Rectal smooth muscle tissue (tissue), 1 donor: ENCODE results near the gene MTCL1.

Source experiments
- H3K27ac ChIP-seq: one replicate; pipeline ENCODE4 v1.7.0; 2013; ENCODE audit warnings: low read depth, low read length, inconsistent platforms
- H3K27me3 ChIP-seq: one replicate; pipeline ENCODE4 v1.7.0; 2013; ENCODE audit warnings: low read length; ENCODE audit not compliant: control insufficient read depth, insufficient read depth
- H3K36me3 ChIP-seq: one replicate; pipeline ENCODE4 v1.7.0; 2013; ENCODE audit warnings: low read length; ENCODE audit not compliant: control insufficient read depth, insufficient read depth
- H3K4me1 ChIP-seq: one replicate; pipeline ENCODE4 v1.7.0; 2013; ENCODE audit warnings: low read length; ENCODE audit not compliant: control insufficient read depth, insufficient read depth
- H3K4me3 ChIP-seq: one replicate; pipeline ENCODE4 v1.7.0; 2013; ENCODE audit warnings: low read length
- H3K9ac ChIP-seq: one replicate; pipeline ENCODE4 v1.7.0; 2013; ENCODE audit warnings: low read length

MTCL1 gene

DNA sequence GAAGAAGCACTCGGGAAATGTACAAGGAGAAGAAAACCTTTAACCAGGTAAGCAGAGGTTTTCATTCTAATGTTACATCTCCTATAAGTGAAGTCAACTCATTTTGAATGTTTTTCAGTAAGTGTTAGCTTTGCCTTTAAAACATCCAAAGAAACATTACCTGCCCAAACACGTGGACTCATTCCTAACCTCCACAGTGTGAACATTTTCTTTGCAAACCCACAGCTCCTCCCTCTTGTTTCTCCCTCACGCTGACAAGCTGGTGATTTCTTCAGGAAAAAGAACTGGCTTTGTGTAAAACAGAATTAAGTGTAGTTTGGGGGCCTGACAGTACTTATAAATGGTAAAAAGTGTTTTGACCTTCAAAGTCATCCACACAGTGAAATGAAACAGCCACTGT is 72.5 kb downstream of the MTCL1 start:
- peaks cover 25% of the 10 kb centered on the region for H3K4me1 ChIP-seq
- H3K36me3 ChIP-seq, result no peaks in the 10 kb centered on the region
- no peaks in the 10 kb centered on the region for H3K27me3 ChIP-seq
- no peak overlapping the region for H3K9ac ChIP-seq
- H3K27ac ChIP-seq, result no peak overlapping the region
- no peak overlapping the region for H3K4me3 ChIP-seq

DNA sequence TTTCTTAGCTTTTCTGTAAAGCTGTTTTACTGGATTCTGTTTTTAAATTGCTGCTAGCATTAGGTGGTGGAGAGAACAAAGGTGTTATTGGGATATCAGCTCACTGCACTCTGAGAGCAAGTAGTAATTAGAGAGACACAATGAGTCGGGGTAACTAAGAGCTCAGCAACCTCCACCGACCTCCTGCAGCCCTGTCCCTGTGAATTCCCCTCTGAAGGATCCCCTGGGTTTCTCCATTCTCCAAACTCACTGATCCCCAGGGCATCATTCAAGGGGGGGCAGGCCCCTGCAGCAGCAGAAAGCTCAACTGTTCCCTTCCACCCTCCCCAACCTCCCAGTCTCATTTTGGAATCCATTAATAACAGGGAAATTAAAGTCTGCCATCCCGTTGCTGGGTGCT is 73.0 kb downstream of the MTCL1 start:
- Histone ChIP-seq H3K27me3 (no peaks in the 10 kb centered on the region), H3K4me3 (no peak overlapping the region), H3K27ac (no peak overlapping the region), H3K36me3 (no peaks in the 10 kb centered on the region), H3K4me1 (peaks cover 22% of the 10 kb centered on the region), H3K9ac (no peak overlapping the region)

DNA sequence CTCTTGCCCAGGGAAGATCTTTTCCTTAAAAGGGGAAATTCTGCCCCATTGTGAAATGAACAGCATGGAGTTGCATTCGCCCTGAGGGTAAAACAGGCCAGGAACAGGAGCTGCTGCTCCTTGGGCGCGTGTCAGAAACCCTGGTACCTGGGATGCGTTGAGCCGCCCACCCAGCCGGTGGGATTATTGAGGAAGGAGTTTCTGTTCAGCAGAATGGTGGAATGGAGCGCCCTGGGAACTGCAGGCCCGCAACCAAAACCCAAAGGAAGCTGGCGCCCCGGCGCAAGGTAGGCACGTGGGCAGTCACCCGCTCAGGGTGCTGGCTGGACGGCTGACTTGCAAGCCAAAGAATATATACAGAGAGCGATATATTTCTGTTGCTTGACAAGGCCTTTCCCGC is 73.5 kb downstream of the MTCL1 start:
- Histone ChIP-seq H3K4me3 (no peak overlapping the region), H3K4me1 (peaks cover 20% of the 10 kb centered on the region), H3K27me3 (no peaks in the 10 kb centered on the region)

DNA sequence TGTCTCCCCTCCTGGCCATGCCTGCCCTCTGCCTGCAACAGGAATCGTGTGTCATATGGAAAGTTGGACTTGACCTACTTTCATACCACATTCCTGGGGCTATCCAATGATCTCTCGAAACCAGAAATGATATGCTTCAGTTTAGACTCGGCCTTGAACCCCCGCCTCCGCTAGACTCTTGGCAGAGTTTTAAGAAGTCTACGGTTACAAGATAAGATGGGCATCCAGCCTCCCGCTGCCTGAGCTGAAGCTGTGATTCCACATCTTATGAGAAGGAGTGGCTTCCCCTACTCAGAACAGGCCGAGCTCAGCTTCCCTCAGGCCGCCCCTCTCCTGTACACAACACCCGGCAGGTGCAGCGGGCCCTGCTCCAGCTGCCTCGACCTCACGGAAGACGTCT is 73.9 kb downstream of the MTCL1 start:
- no peaks in the 10 kb centered on the region for H3K27me3 ChIP-seq
- H3K9ac ChIP-seq, result no peak overlapping the region
- H3K36me3 ChIP-seq, result no peaks in the 10 kb centered on the region
- H3K27ac ChIP-seq, result no peak overlapping the region
- H3K4me3 ChIP-seq, result no peak overlapping the region
- H3K4me1 ChIP-seq, result peaks cover 17% of the 10 kb centered on the region

More for the DNA sequence above, 73.5 kb downstream of the MTCL1 start:
- Histone ChIP-seq H3K36me3 (no peaks in the 10 kb centered on the region), H3K27ac (no peak overlapping the region), H3K9ac (no peak overlapping the region)

DNA sequence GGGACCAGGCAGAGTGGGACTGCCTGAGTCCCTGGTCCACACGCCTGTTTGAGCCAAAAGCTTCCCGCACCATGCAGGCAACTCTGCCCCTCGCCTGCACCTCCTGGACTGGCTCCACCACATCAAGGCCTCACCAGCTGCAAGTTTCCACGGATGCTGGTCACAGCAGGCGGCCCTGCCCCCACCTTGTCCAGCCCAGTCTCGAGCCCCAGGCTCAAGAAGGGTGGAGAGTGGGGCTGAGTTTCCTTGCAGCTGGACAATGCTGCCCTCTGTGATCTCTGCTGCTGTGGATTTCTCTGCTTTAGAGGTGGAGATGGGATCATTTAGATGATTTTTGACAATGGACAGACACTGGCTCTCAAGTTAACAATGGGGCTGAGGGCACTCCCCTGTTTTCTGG is 74.9 kb downstream of the MTCL1 start:
- Histone ChIP-seq H3K27ac (no peak overlapping the region), H3K4me3 (no peak overlapping the region), H3K9ac (no peak overlapping the region), H3K4me1 (peaks cover 15% of the 10 kb centered on the region), H3K27me3 (no peaks in the 10 kb centered on the region), H3K36me3 (peaks cover under 1% of the 10 kb centered on the region)

DNA sequence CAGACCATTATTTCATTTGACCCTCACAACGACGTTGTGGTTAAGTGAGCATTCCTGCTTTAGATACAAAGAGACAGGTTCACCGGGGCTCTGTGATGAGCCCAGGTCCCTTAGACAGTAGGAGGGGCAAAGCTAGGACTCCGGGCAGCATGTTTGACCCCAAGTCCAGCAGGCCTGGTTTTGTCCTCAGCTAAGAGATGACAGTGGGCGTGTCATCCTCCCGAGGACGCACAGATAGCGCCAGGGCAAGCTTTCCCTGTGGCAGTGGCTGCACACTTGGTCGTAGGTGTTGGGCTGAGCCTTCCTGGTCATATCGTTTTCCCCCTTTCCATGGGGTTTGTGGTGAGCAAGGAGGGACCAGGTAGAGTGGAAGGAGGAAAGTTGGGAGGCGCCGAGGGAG is 76.3 kb downstream of the MTCL1 start:
- H3K4me3 ChIP-seq, result no peak overlapping the region

DNA sequence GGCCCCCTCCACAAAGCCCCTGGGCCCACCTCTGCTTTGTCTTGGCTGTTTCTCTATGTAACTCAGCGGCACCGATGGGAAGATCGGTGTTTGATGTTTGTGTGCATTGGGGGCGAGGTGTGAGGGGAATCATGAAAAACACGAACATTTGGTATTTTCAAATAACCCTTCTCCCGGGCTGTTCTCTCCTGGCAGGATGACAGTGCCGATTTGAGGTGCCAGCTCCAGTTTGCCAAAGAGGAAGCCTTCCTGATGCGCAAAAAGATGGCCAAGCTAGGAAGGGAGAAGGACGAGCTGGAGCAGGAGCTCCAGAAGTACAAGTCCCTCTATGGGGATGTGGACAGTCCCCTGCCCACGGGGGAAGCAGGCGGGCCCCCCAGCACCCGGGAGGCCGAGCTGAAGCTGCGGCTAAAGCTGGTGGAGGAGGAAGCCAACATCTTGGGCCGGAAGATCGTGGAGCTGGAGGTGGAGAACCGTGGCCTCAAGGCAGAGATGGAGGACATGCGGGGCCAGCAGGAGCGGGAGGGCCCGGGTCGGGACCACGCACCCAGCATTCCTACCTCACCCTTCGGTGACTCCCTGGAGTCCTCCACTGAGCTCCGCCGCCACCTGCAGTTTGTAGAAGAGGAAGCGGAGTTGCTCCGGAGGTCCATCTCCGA is 78.1 kb downstream of the MTCL1 start:
- H3K4me1 ChIP-seq, result no peaks in the 10 kb centered on the region
- peaks cover 7% of the 10 kb centered on the region for H3K36me3 ChIP-seq
- no peak overlapping the region for H3K4me3 ChIP-seq
- H3K27ac ChIP-seq, result no peak overlapping the region
- no peaks in the 10 kb centered on the region for H3K27me3 ChIP-seq
- no peak overlapping the region for H3K9ac ChIP-seq

More for the DNA sequence above, 76.3 kb downstream of the MTCL1 start:
- no peaks in the 10 kb centered on the region for H3K27me3 ChIP-seq
- H3K4me1 ChIP-seq, result peaks cover 5% of the 10 kb centered on the region
- no peak overlapping the region for H3K9ac ChIP-seq
- H3K27ac ChIP-seq, result no peak overlapping the region
- H3K36me3 ChIP-seq, result peaks cover 4% of the 10 kb centered on the region

DNA sequence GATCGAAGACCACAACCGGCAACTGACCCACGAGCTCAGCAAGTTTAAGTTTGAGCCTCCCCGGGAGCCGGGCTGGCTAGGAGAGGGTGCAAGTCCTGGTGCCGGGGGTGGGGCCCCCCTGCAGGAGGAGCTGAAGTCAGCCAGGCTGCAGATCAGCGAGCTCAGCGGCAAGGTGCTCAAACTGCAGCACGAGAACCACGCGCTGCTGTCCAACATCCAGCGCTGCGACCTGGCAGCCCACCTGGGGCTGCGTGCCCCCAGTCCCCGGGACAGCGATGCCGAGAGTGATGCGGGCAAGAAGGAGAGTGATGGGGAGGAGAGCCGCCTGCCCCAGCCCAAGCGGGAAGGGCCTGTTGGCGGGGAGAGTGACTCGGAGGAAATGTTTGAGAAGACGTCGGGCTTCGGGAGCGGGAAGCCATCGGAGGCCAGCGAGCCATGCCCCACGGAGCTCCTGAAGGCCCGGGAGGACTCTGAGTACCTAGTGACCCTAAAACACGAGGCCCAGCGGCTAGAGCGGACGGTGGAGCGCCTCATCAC is 78.7 kb downstream of the MTCL1 start:
- no peaks in the 10 kb centered on the region for H3K27me3 ChIP-seq
- no peak overlapping the region for H3K27ac ChIP-seq
- H3K4me1 ChIP-seq, result no peaks in the 10 kb centered on the region
- H3K4me3 ChIP-seq, result no peak overlapping the region
- H3K9ac ChIP-seq, result no peak overlapping the region
- H3K36me3 ChIP-seq, result peaks cover 7% of the 10 kb centered on the region

DNA sequence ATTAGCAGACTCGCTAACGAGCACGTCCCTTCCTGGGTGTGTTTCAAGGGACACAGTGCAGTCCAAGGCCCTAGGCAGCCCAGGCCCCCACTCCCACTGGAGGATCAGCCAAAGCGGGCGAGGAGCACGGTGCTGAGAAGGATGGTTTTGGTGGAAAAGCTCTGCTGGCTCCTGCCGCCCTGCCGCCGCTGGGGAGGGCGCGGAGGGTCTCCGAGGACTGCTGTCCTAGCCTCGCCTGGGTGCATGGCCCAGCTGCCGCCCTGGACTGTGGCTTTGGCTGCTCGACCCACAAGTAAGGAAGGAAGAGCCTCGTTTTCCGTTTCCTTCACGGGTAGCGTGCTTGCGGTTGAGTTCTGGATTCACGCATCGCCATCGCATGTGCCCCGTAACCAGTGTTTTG is 79.9 kb downstream of the MTCL1 start:
- Histone ChIP-seq H3K27ac (no peak overlapping the region), H3K9ac (no peak overlapping the region), H3K27me3 (no peaks in the 10 kb centered on the region), H3K4me1 (no peaks in the 10 kb centered on the region), H3K36me3 (peaks cover 7% of the 10 kb centered on the region), H3K4me3 (no peak overlapping the region)

DNA sequence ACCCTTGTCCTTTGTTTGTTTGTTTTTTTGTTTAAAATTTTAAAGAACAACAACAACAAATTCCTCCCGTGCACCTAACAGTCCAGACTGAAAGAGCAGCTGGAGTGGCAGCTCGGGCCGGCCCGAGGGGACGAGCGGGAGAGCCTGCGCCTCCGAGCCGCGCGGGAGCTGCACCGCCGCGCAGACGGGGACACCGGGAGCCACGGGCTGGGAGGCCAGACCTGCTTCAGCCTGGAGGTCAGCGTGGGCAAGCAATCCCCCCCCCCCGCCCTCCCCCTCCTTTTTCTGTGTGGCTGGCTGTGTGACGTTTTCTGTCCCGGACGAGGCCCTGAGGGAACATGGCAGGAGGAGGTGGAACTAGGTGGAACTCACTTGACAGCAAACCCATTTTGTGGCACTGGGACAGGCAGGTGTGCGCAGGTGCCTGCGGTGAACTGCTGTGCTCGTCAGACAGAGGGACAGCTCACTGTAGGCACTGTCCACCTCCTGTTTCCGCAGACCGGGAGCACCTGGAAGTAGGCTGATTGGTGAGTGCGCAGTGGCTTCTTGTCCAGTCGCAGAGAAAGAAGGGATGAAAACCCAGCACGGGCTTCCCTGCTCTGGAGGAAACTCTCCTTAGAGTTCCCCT is 80.6 kb downstream of the MTCL1 start:
- no peak overlapping the region for H3K9ac ChIP-seq
- H3K36me3 ChIP-seq, result peaks cover 7% of the 10 kb centered on the region
- no peaks in the 10 kb centered on the region for H3K27me3 ChIP-seq
- no peak overlapping the region for H3K4me3 ChIP-seq
- H3K4me1 ChIP-seq, result no peaks in the 10 kb centered on the region
- H3K27ac ChIP-seq, result no peak overlapping the region

DNA sequence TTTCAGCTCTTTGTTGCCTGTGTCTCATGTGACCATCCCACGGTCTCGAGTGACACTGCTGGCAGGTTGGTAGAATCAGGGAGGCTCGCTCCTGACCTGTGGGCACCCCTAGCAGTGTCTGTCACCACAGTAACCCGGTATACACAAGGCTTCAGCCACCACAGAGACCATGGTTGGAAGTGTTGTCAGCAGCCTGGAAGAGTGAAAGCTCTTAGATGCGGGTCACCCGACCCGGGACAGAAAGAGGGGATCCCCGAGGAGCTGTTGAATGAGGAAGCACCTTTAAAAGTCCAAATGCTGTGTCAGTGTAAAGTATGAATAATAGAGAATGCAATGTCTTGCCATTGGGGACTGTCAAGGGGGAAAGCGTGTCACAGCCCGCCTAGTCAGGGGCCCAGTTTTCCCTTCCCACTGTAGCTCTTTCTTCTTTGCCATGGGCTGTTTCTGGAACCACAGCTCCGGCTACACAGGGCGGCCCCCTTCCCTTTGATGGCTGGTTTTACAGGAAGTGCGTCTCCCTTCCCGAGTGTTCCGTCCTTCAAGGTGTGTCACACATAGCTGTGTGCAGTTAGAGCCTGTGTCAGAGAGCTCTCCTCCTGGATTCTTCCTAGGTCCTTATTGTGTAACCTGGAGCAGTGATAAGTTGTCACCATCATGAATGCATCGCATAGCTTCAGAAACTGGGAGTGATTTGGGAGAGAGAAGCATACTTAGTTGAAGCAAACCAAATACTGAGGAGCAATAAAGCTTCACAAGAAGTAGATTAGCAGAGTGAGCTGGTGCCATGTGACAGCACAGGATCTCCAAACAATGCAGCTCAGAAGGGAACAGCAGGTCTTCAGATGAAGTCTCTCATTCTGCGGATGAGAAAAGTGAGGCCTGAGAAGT is 81.4 kb downstream of the MTCL1 start:
- H3K27ac ChIP-seq, result no peak overlapping the region

DNA sequence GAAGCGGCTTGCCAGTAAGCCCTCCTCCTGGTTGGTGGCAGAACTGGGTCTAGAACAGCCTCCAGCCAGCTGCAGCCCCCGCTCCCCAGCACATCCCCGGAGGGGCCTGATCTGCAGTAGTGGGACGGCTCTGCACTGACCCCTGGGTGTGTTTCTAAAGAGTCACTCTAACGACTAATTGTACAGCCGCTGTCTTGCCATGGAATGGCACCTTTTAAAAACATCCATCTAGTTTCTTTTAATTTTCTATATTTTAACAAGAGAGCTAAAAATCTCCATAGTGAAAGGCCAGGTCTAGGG is 82.0 kb downstream of the MTCL1 start:
- H3K27ac ChIP-seq, result no peak overlapping the region
- H3K9ac ChIP-seq, result no peak overlapping the region
- H3K27me3 ChIP-seq, result no peaks in the 10 kb centered on the region
- peaks cover 7% of the 10 kb centered on the region for H3K36me3 ChIP-seq
- no peak overlapping the region for H3K4me3 ChIP-seq
- H3K4me1 ChIP-seq, result peaks cover 3% of the 10 kb centered on the region

More for the DNA sequence above, 81.4 kb downstream of the MTCL1 start:
- Histone ChIP-seq H3K27me3 (no peaks in the 10 kb centered on the region), H3K36me3 (peaks cover 7% of the 10 kb centered on the region), H3K9ac (no peak overlapping the region), H3K4me1 (no peaks in the 10 kb centered on the region), H3K4me3 (no peak overlapping the region)
